Stimulated activated CD4-positive, alpha-beta T cell treated with anti-CD3 and anti-CD28 coated beads, TNF-alpha, amount 100 ng/mL, for 48 hours (primary cell): ENCODE data around the gene TTC7B.

ENCODE experiments used
- DNase-seq, 3 donors: peaks; one replicate each; pipeline ENCODE4 v3.0.0-alpha.2; 2020; ENCODE audit warnings: low read depth in 3 of 3

TTC7B gene

DNA sequence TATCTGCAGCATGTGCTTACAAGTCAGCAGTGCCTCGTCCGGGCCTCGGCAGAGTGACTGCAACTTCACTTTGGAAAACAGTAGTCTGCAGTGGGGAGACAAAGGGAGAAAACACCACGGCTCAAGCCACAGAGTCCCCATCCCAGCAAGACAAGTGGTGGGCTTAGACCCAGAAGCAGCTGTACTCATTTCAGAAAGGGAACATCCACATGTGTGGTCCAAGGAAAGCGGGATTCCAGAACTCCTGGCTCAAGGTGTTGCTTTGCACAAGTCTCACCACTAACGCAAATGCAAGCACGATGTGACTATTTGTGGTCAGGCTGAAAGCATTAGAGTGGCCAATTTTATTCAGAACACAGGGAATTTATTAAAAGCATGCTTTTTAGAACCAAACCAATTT lies 198.3 kb downstream of the TTC7B start:
- no peak for DNase-seq

DNA sequence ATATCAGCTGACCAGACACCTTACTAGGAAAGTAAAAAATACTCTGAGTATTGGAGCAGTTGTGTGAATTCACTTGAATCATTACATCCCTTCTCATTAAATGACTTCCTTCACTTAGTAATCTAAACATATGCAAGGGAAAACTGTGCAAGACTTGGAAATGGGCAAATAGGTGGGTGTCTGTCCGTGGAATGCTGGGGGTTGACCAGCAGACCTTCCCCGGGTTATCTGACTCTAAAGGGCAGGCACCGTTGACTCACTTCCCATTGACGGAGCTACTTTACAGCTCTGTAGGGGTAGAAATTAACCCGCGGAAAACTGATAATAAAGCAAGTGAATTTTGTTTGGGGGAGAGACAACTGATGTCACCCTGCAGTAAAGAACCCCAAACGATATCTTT lies 199.3 kb downstream of the TTC7B start:
- no peak for DNase-seq

DNA sequence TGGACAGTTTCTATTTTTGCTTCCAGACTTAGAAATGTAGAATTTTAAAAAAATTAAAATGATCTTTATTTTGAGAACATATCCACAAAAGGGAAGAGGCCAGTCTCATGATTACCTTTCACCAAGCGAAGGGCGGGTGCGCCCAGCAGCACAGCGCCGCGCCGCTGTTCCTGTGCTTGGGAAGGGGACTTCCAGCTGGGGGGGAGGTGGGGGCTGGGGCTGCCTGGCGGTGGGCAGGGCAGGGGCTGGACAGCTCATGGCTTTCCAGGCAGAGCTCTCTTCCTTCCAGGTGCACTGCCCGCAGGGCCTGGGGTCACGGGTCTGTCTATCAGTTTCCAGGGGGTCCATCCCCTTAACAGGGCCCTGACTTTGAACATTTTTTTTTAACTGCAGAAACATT lies 199.9 kb downstream of the TTC7B start:
- no peak for DNase-seq

DNA sequence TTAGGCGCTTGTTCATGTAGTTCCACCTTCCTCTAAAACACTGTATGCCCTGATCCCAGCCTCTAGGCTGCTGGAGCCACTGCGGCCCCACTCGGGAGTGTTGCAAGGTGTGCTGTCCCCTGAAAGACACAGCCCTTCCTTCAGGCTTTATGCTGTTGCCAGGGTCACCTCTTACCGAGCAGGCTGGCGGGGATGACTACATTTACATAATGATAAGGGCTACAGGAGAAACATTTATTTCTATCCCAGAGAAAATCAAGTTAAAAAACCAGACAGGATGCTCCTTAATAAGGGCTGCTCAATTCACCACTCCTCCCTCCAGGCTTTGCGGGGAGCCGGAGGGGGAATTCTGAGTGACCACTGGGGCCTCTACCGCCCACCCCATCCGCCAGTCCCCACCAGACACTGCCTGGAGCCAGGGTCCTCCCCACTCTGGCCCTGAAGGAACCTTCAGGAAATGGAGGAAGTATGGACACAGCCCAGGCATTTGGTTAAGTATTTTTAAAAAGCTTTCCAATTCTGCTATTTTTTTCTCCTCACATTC lies 200.6 kb downstream of the TTC7B start:
- no peak for DNase-seq

GRCh38 chr14:90614696-90615516 lies 201.3 kb downstream of the TTC7B start:
- DNase-seq = no peak

DNA sequence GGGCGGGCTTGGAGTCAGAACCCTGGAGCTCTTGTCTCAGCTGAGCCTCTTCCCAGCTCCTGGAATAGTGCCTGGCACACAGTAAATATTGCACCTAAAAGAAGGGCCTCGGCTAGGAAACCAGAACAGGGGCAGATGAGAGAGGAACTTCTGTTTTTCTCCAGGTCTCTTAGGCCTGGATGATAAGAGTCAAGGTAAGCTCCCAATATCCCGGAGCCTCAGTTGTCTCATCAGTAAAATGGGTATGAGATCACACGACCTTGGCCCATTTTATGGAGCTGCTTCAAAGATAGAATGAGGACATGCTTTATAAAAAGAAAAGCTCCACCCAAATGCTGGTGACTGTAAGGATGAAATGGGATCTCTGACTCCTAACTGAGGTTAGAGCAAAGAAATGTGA lies 202.2 kb downstream of the TTC7B start:
- no peak for DNase-seq

- DNase-seq = no peak
Observed at GRCh38 chr14:90613453-90613852, 202.8 kb downstream of the TTC7B start.

- no peak for DNase-seq
Observed at GRCh38 chr14:90612801-90613200, 203.4 kb downstream of the TTC7B start.

DNA sequence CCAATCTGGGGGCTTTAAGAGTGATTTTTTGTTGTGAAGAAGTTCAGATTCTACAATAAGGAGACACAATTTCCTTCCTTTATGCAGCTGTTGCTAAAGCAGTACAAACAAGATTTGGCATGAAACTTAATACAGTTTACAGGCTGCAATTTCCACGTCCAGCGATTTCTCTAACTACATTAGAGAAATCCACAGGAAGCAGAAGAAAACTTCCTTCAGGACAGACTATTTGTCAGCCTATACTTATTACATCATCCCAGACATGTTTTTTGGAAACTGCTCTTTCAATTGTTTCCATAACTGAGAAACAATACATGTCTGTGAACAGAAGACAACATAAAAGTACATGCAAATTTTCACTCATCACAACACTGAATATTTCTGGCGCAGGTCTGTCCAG lies 204.3 kb downstream of the TTC7B start:
- no peak for DNase-seq

- DNase-seq = no peak
Observed at GRCh38 chr14:90611501-90611900, 204.7 kb downstream of the TTC7B start.

DNA sequence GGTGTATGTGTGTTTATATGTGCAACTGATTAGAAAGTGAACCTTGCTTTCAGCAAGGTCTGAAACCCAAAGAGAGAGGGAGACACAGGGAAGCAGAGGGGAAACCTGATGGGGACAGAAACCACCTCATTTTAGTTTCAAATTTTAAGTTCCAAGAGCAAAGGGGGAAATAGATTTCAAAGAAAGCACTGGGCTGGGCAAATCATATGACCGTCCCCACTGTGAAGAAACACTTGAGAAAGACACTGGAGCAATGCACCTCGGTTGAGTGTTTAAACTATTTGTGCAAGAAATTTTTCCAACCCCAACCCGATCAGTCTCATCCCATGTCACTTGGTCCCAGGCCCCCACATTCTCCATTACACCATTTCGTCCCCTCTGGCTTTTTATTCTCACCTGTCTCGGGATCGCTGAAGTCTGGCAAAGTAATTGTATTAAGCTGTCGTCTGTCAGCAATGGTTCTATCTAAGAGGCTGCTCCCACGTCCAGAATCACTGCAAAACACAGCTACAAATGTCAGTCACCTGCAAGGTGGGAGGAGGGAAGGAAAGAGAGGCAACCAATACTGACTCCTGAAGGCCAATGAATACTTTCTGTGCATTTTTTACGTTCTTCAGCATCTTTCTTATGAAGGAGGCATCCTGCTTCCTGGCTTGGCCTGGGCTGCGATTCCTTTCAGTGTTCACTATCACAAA lies 205.7 kb downstream of the TTC7B start:
- DNase-seq = no peak

- no peak for DNase-seq
Observed at GRCh38 chr14:90609376-90609775, 206.9 kb downstream of the TTC7B start.

DNA sequence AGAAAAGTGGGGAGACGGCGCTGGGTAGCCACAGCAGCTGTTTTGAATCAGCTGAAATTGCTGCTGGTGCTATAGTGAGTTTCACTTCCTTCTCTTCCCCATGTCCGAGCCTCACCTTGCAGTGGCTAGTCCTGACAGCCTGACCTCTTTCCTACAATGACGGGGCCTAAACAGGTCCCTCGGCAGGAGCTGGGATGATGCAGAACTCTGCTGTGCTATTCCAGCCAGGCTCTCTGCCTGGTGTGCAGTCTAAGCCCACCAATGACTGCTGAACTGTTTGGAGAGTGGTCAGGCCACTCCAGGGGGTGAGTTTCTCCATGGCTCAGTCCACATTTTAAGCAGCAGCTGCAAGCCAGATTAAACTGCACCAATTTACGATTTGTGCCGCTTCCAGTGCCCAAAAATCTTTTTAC lies 207.3 kb downstream of the TTC7B start:
- no peak for DNase-seq

DNA sequence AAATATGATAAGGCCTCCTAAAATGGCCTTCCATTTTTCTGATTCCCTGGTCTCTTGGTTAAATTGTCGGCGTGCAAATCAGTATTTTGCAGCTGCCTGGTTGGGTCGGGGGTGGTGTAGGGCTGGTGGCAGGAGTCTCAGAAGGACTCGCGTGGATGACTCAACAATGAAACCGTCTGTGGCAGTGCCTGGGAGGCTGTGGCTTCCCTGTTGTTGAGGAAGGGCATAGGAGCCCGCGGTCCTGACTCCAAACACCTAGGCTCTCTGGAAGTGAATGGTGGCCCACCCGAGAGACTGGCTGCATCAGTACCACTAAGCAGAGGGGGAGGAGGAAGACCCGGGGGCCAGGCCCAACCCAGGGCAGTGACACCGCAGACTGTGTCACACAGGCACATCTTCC lies 207.9 kb downstream of the TTC7B start:
- DNase-seq = no peak

DNA sequence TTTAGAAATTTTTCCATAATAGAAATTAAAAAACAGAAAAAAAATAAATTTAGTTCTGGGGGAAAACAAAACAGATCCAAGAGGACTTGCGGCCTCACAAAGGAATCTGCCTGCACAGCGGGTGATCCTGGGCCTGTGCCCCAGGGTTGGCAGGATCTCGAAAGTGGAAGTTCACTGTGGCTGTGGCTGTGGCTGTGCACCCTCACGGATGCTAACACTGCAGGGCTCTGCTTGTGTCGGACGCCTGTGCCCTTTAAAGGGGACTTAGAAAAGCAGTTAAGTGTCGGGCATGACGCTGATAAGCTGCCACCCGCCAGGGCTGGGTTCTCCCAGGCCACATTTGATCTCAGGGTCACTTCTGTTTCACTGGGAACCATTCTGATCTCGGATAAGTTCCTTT lies 209.1 kb downstream of the TTC7B start:
- no peak for DNase-seq

DNA sequence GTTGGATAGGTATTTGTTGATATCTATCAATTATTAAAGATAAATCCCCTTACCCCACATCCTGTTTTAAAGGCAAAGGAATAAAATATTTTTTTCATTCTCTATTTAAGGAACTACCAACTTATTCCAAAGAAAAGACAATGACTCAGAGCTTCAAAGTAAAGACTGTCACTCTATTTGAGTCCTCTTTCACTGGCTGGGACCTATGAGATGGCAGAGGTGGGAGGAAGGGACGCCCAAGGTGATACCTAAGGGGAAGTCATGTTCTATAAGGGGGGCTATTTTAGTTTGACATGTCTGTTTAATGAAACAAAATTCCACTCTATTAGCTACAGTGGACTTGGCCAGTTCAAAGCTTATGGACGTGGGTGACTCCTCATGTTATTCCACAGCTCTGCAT lies 209.8 kb downstream of the TTC7B start:
- no peak for DNase-seq

DNA sequence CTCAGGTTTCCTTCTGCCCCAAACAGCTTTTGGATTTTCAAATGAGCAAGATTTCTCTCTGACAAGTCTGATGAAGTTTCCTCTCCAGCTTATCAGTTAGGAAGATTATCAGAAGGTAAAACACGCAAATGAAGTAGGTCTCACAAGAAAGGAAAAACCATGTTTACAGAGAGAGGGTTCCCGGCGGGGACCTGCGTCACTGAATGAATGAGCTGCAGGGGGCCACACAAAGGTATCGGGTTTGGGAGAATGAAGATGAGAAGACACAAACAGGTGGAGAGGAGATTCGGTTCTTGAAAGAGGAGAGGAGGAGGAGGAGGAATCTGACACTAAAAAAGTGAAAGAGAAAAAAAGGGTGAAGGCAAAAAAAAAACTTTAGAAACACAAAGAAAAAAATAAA lies 210.8 kb downstream of the TTC7B start:
- DNase-seq = no peak

DNA sequence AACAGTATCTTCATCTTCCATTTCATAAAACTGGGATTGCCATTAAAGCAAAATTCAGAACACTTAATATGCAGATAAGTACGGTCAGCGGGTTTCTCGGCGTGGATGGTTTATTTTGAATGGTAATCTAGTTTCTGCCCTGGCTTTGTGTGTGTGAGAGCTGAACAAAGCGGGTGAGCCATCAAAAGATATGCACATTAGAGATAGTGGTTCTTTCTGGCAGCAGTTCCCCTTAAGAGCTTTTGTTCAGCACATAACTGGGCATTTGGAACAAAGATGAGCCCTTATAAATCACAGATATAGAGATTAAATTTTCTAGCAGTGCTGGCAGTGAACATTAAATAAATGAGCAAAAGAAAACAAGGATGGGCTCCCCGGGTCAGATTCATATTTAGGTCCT lies 211.9 kb downstream of the TTC7B start:
- DNase-seq = no peak

- no peak for DNase-seq
Observed at GRCh38 chr14:90603841-90604240, 212.4 kb downstream of the TTC7B start.

- no peak for DNase-seq
Observed at GRCh38 chr14:90603336-90603735, 212.9 kb downstream of the TTC7B start.

DNA sequence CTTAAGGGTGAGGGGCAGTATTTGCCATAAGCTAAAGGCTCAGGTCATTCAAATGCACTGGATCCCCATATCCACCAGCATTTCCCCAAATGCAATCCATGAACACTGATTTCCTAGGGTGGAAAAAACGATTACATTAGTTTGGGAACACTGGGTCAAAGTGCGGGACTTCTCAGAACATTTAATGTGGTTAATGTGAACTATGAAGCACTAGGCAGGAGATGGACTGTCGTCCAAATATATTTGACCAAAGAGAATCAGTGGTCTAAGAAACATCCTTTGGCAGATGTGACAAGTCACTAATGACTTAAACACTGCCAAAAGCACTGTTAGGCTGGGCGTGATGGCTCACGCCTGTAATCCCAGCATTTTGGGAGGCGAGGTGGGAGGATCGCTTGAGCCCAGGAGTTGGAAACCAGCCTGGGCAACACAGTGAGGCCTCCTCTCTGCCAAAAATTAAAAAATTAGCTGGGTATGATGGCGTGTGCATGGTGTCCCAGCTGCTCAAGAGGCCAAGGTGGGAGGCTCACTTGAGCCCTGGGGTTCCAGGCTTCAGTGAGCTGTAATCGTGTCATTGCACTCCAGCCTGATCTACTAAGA lies 214.0 kb downstream of the TTC7B start:
- no peak for DNase-seq

- no peak for DNase-seq
Observed at GRCh38 chr14:90601563-90601962, 214.7 kb downstream of the TTC7B start.

- DNase-seq = no peak
Observed at GRCh38 chr14:90600619-90601018, 215.6 kb downstream of the TTC7B start.
